ENCODE data around the gene MED16.

DNA sequence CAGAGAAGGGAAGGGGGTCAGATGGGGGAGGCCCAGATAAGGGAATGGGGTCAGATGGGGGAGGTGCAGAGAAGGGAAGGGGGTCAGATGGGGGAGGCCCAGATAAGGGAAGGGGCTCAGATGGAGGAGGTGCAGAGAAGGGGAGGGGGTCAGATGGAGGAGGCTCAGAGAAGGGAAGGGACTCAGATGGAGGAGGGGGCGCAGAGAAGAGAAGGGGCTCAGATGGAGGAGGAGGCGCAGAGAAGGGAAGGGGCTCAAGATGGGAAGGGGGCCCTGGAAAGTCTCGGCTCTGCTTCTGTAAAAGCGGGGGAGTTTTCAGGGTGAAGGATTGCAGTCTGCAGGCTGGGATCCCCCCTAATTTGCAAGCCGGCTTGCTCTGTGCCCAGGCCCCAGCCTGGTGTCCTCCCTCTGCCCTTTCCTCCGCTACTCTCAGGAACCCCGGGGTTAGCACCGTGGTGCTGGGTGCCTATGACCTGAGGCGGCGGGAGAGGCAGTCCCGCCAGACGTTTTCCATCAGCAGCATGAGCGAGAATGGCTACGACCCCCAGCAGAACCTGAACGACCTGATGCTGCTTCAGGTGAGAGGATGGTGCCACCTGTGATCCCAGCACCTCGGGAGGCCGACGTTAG lies 63.7 kb downstream of the MED16 start:
- TF ChIP-seq CTCF (IDR thresholded peaks at IDR 0.05) (no peak), POLR2A (IDR thresholded peaks at IDR 0.05) (no peak), EP300 (IDR thresholded peaks at IDR 0.05) (no peak)
